Parathyroid adenoma (tissue), 2 donors: ENCODE data around the gene ERCC6.

ENCODE experiments used
- H2AFZ ChIP-seq: fragments of 300-600 bp; sonication (generic); one replicate; pipeline ENCODE4 v1.7.0; 2017; ENCODE audit warnings: antibody characterized with exemption, mild to moderate bottlenecking
- H3K27ac ChIP-seq: fragments of 300-600 bp; sonication (generic); one replicate; pipeline ENCODE4 v1.7.0; 2017
- H3K27me3 ChIP-seq: fragments of 300-600 bp; sonication (generic); one replicate; pipeline ENCODE4 v1.7.0; 2017; ENCODE audit warnings: low read length; ENCODE audit not compliant: control insufficient read depth, insufficient read depth
- H3K36me3 ChIP-seq: fragments of 300-600 bp; sonication (generic); one replicate; pipeline ENCODE4 v1.7.0; 2017; ENCODE audit warnings: low read length; ENCODE audit not compliant: control insufficient read depth, insufficient read depth
- H3K4me1 ChIP-seq: fragments of 300-600 bp; sonication (generic); one replicate; pipeline ENCODE4 v1.7.0; 2017; ENCODE audit warnings: control low read depth
- H3K4me2 ChIP-seq: fragments of 300-600 bp; sonication (generic); one replicate; pipeline ENCODE4 v1.7.0; 2017; ENCODE audit warnings: low read length
- H3K4me3 ChIP-seq: fragments of 300-600 bp; sonication (generic); one replicate; pipeline ENCODE4 v1.7.0; 2017; ENCODE audit warnings: low read depth, low read length
- H3K79me2 ChIP-seq: fragments of 300-600 bp; sonication (generic); one replicate; pipeline ENCODE4 v1.7.0; 2017; ENCODE audit warnings: control low read depth
- H3K9ac ChIP-seq: fragments of 300-600 bp; sonication (generic); one replicate; pipeline ENCODE4 v1.7.0; 2017; ENCODE audit warnings: mild to moderate bottlenecking
- H3K9me3 ChIP-seq: fragments of 300-600 bp; sonication (generic); one replicate; pipeline ENCODE4 v1.7.0; 2017; ENCODE audit warnings: low read length; ENCODE audit not compliant: control insufficient read depth
- TF ChIP-seq, protein P1 (sequence below): fragments of 300-600 bp; sonication (generic); IDR thresholded peaks from one replicate; pipeline ENCODE4 v1.7.0; 2017; ENCODE audit warnings: antibody characterized with exemption, mild to moderate bottlenecking
- donor health status: primary hyperparathyroidism.

Gene ERCC6

DNA sequence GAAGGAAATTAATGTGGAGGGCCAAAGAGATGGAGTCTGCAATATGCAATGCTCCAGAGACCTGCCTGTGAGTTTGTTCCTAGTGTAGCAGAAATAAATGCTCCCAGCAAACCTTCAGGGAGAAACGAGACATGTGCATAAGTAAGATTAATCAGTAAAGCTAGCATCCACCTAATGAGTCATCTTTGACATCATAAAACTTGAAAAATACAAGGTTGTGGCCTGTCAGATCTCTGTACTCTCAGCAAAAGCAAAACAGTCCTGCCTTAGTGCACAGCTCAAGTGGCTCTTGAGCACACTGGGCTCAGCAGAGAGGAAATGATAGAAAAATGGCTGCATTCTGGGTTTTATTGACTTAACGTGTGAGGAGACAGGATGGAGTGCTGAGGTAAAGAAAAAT, 32.5 kb upstream of the ERCC6 start:
- TF ChIP-seq, protein P1, sequence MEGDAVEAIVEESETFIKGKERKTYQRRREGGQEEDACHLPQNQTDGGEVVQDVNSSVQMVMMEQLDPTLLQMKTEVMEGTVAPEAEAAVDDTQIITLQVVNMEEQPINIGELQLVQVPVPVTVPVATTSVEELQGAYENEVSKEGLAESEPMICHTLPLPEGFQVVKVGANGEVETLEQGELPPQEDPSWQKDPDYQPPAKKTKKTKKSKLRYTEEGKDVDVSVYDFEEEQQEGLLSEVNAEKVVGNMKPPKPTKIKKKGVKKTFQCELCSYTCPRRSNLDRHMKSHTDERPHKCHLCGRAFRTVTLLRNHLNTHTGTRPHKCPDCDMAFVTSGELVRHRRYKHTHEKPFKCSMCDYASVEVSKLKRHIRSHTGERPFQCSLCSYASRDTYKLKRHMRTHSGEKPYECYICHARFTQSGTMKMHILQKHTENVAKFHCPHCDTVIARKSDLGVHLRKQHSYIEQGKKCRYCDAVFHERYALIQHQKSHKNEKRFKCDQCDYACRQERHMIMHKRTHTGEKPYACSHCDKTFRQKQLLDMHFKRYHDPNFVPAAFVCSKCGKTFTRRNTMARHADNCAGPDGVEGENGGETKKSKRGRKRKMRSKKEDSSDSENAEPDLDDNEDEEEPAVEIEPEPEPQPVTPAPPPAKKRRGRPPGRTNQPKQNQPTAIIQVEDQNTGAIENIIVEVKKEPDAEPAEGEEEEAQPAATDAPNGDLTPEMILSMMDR = no peak
- no peaks in the 10 kb centered on the region for H3K4me1 ChIP-seq
- H3K4me3 ChIP-seq = no peak overlapping the region
- H3K4me2 ChIP-seq = no peak overlapping the region
- no peak overlapping the region for H3K27ac ChIP-seq
- H3K27me3 ChIP-seq = no peaks in the 10 kb centered on the region
- H3K9me3 ChIP-seq = no peaks in the 10 kb centered on the region
- no peak overlapping the region for H3K9ac ChIP-seq
- H3K79me2 ChIP-seq = no peaks in the 10 kb centered on the region
- no peaks in the 10 kb centered on the region for H3K36me3 ChIP-seq
- no peak overlapping the region for H2AFZ ChIP-seq

DNA sequence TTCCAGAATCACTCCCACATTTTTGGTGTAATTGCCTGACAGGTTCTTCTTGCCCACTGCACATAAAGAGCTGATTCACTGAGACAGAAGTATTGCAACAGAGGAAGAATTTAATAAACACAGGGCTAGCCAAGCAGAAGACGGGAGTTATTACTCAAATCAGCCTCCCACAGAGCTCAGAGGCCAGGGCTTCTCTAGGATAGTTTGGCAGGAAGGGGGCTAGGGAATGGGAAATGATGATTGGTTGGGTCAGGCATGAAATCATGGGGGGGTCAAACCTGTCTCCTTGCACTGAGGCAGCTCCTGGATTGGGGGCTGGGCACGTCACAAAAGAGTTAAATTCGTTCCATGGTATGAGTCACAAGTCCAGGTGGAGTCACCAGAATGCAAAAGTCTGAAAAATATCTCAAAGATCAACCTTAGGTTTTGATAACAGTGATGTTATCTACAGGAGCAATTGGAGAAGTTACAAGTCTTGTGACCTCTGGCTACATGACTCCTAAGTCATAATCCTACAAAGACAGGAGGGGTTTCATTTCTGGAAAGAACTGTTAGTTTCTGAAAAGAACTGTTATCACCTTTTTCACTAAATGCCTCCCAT, 30.2 kb upstream of the ERCC6 start:
- Histone ChIP-seq H3K79me2 (no peaks in the 10 kb centered on the region), H3K27ac (no peak overlapping the region), H3K4me1 (no peaks in the 10 kb centered on the region), H2AFZ (no peak overlapping the region), H3K27me3 (no peaks in the 10 kb centered on the region), H3K4me3 (no peak overlapping the region), H3K9ac (no peak overlapping the region), H3K9me3 (no peaks in the 10 kb centered on the region), H3K36me3 (no peaks in the 10 kb centered on the region), H3K4me2 (no peak overlapping the region)
- TF ChIP-seq, protein P1 = no peak

DNA sequence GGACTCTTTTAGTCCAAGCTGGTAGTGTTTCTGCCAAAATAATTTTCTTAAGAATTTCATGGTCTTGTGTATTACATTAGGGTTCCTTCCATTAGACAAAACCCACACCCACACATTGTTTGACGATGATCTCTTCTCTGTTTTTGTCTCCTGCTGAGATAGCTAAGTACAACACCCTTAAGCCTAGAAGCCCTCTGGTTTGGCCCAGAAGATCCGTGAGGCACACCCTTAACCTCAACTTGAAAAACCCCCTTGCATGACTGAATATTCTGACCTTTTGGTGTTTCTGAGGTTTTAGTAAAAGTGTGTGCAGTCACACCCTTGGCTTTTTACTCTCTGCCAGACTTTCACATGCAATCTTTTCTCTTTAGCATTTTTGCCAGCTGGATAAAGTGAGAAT, 29.3 kb upstream of the ERCC6 start:
- TF ChIP-seq, protein P1 = no peak
- Histone ChIP-seq H2AFZ (no peak overlapping the region), H3K27me3 (no peaks in the 10 kb centered on the region), H3K4me1 (no peaks in the 10 kb centered on the region), H3K36me3 (no peaks in the 10 kb centered on the region), H3K4me2 (no peak overlapping the region), H3K27ac (no peak overlapping the region), H3K9me3 (no peaks in the 10 kb centered on the region), H3K4me3 (no peak overlapping the region), H3K9ac (no peak overlapping the region), H3K79me2 (no peaks in the 10 kb centered on the region)

DNA sequence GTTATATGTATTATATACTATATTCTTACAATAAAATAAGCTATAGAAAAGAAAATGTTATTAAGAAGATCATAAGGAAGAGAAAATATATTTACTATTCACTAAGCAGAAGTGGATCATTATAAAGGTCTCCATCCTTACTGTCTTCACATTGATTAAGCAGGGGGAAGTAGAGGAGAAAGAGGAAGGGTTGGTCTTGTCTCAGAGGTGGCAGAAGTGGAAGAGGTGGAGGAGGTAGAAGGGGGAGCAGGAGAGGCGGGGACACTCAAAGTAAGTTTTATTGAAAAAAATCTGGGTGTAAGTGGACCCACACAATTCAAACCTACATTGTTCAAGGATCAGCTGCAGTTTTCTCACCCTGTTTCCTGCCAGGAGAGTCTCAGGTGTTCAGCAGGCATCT, 28.9 kb upstream of the ERCC6 start:
- TF ChIP-seq, protein P1 = no peak
- no peak overlapping the region for H2AFZ ChIP-seq
- H3K4me2 ChIP-seq = no peak overlapping the region

DNA sequence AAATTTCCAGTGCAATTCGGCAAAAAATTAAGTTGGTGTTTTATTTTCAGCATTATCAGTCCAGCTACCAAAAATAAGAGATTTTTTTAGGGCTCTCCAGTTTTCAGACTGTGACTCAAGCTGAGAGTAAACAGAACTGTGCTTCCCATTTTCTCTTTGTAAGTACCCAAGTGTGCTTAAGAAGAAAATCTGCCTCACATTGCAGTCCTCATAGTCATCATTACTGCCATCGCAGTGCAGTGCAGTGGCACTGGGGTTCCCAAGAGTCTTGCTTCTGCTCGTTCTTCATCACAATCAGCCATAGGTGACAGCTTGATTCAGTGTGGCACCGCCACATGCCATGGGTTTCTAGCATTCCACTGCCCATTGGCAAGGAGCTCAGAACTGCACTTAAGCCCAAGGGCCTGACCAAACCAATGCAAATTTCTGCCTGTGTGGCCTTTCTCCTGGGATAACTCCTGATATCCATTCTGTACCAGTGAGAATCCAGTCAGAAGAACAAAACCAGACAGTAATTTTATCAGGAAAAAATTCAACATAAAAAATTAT, 25.6 kb upstream of the ERCC6 start:
- H3K4me1 ChIP-seq = no peaks in the 10 kb centered on the region

More for the DNA sequence above, 28.9 kb upstream of the ERCC6 start:
- Histone ChIP-seq H3K27ac (no peak overlapping the region), H3K9ac (no peak overlapping the region), H3K79me2 (no peaks in the 10 kb centered on the region), H3K27me3 (no peaks in the 10 kb centered on the region), H3K4me1 (no peaks in the 10 kb centered on the region), H3K9me3 (no peaks in the 10 kb centered on the region), H3K36me3 (no peaks in the 10 kb centered on the region), H3K4me3 (no peak overlapping the region)

More for the DNA sequence above, 25.6 kb upstream of the ERCC6 start:
- H3K79me2 ChIP-seq = no peaks in the 10 kb centered on the region
- H2AFZ ChIP-seq = no peak overlapping the region
- no peaks in the 10 kb centered on the region for H3K27me3 ChIP-seq
- H3K4me3 ChIP-seq = no peak overlapping the region
- no peaks in the 10 kb centered on the region for H3K9me3 ChIP-seq
- no peaks in the 10 kb centered on the region for H3K36me3 ChIP-seq
- H3K9ac ChIP-seq = no peak overlapping the region
- no peak overlapping the region for H3K4me2 ChIP-seq
- TF ChIP-seq, protein P1 = no peak
- H3K27ac ChIP-seq = no peak overlapping the region
